ENCODE data around the gene GLDN. TPM values are rescaled to one million over a fixed set of nuclear protein-coding genes. Genes with fewer than 3 reads are reported as not detected.

The GLDN gene
- total RNA-seq, 4 donors from 2014 or later: 2.2 to 9.9 (median 4.3) TPM

Small RNAs within 50 kb of the gene (small RNA-seq; reads per million reads assigned to genes)
- gene AC020891.4: 0 reads per million in 3 donors
- 0 to 0.17 (median 0) reads per million in 3 donors for gene MIR7973-1

Other genes starting within 250 kb of the GLDN start
- gene TNFAIP8L3, start 246.7 kb upstream of the GLDN start, total RNA-seq: 10 to 100 TPM; 13.4 to 26.4 (median 15.6) TPM
- gene CYP19A1, start 3.1 kb upstream of the GLDN start, total RNA-seq: 1 to 10 TPM in 3 of 4 donors, not detected in 1; 1.5 to 3.5 (median 2.1) TPM